Measurements from ENCODE around the gene CLIP1. TPM values are rescaled to one million over a fixed set of nuclear protein-coding genes. Genes with fewer than 3 reads are reported as not detected.

CLIP1 gene
- total RNA-seq, 1 donor = 25.9 TPM

DNA sequence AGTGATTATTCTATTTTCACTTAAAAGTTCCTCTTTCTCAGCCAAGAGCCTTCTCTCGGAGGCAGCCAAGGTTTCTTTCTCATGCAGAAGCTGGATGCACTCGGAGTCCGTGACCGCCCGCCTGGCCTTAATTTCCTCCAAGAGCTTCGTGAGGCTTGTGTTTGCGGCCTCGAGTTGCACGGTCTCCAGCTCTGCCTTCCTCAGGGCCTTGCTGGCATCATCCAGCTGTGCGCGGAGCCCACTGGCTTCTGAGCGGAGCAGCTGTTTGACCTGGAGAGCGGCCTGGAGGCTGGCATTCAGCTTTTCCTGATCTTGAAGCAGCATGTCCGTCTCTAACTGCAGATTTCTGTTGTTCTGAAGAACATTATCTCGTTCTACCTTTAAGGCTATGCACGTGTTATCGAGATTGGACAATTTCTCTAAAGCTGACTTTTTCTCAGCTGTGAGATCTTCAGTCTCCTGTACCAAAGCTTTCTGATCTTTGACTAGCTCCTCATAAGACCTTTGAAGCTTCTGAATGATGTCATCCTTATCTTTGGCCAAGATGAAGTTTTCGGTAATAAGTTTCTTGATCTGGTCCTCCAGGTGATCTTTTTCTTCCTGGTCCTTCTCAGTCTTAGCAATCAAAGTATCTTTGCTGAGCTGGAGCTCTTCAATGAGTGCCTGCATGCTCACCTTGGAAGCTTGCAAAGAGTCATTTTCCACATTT lies 99.0 kb downstream of the CLIP1 start:
- DNase-seq (ENCODE audit: low read depth in 2 of 3, low spot score in 2 of 3) = no peak

DNA sequence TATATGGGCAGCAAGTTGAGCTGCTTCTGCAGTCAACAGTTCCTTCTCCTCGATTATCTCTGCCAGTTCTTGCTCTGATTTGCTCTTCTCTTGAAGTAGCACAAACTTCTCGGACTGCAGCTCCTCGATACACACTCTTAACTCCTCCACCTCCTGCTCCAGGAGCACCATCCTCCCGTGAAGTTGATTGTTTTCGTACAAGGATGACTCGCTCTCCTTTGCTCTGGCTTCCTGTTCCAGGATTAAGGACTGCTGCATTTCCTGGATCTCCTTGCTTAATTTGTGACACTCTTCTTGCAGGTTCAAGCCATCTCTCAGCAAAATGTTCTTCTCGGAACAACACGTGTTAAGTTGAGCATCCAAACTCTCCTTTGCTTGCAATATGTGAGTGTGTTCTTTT lies 100.0 kb downstream of the CLIP1 start:
- DNase-seq (ENCODE audit: low read depth in 2 of 3, low spot score in 2 of 3) = no peak

DNA sequence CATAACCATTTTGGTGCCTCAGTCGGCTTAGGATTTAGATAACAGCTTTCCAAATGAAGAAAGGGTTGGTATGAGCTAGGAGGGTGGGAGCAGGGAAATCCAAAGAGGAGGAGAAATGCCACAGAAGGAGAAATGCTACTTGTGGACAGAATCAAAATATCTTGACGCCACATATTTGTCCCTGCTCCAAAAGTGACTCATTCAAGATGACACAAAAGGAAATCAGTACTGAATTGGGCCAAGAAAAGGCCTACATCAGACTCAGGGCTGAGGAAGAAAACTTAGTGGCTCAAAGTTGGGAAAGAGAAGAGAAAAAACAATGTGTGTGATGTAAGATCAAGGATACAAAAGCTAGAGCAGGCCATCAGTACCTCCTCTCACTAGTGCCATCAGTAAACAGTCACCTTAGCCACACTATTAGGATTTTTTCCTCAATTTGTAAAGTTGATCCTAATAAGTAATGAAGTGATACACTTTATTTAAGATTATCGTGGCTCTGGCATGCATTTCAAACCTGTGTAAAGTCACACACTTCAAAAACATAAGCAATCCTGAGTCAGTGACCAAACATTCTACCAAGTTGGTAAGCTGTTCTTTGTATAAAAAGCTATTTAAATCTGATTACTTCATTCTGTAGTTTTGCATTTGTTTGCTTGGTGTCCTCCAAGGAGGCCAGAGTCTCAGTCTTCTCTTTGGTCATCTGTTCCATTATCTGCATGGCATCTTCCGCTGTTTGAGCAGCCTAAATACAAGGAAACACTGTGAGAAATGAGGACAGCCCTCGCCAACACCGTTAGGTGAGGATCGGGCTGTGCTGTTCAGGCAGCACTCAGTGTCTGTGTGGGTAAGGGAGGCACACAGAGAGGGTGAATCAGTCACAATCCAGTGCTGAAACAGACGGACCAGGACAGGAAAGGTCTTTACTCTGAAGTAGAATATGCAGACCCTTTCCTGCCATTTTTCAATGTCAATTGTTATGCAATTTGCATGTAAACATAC lies 103.6 kb downstream of the CLIP1 start:
- DNase-seq (ENCODE audit: low read depth in 2 of 3, low spot score in 2 of 3) = no peak

DNA sequence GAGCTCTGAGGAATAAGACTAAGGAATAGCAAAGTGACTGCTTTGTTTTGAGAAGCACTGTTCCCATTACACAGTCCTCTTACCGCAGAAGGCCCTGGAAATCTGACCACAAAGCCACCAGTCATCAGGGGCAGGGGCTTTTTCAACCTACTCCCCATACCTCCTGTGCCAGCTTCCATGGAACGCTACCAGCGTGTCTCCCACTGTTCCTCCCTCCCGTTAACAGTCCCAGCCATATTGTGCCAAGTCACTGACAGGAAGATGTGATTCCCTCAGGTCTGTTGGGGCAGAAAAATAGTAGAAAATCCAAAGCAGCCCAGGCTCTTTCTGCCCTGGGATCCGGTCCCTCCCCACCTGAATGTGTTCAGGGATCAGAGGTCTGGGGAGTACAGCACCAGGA lies 109.5 kb downstream of the CLIP1 start:
- no peak for DNase-seq (ENCODE audit: low read depth in 2 of 3, low spot score in 2 of 3)

DNA sequence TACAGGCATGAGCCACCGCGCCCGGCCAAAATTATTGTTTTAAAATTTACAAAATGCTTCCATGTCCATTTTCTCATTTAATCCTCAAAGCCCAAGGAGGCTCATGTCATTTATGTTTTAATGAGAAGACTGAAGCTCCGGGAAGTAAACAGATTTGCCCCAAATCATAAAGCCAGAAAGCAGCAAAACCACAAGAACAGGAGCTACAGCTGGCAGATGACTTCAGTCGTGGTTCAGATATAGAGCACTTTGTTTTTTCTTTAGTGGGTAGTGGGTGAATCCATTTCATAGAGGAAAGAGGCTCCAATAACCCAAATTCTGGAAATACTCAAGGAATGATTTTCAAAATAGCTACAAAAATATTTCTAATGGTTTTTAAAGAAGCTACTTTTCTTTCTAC lies 110.8 kb downstream of the CLIP1 start:
- no peak for DNase-seq (ENCODE audit: low read depth in 2 of 3, low spot score in 2 of 3)

DNA sequence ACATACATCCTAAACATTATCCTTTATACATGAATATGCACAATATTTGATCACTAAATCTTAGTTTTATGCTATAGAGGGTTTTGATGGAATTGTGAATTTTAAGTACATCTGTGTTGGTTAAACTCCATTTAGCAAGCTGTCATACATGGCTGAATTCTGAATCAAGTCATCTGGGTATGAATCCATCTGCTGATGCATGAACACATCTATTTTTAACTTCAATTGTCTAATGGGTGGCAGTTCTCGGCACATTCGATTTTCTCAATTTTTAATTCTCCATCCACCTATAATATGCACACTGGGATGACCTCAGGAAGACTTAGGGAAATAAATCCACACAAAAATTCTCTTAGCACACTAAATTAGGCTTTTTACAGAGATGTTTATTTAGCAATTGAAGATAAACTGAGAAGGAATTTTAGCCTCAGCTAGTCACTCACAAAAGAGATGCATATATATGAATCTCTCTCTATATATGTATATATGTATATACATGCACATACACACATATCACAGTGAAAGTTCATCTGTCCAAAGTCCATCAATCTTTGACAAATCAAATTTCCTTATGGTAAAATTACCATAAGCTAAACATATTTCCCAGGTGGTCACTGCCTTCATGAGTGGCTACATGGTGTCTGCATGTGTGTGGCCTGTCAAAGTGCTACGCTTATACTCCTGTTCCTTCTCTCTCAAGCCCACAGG lies 111.7 kb downstream of the CLIP1 start:
- DNase-seq (ENCODE audit: low read depth in 2 of 3, low spot score in 2 of 3) = no peak

DNA sequence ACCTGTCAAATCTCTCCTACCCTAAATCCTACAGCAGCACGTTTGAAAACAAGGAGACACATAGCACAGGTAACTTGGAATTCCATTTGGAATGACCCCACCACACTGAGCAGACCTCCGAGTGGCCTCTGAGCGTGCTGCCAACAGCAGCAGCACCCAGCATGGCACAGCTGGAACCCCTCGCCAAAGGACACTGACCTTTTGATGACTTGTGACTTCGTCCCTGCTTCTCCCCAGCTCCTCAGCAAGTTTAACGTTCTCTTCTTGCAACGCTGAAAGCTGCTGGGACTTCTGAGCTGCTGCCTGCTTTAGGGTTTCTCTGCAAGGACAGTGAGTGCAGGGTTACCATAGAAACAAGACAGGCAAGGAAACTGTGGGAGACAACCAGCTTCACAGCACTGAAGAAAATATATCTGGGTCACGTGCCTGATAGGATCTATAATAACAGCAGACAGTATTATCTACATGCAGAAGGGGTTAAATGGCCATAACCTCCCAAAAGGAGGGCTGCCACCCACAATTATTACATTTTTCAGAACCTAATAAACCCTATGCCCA lies 112.8 kb downstream of the CLIP1 start:
- DNase-seq (ENCODE audit: low read depth in 2 of 3, low spot score in 2 of 3) = no peak

DNA sequence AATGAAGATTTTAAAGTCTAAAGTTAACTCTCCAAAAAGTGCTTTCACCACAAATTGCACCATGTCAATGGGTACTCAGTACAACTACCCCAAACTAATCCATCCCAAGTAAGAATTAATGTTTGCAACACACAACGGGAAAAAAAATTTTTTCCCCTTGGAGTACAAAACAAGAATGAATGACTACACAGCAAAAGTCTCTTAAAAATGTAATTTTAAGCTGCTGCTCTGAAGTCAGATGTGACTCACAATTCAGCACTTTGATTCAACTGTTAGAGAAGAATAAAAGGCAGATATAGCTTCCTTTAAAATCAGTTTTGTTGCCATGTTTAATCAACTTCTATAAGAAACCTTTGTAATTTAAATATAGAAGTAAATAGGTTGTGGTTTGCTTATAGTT lies 113.7 kb downstream of the CLIP1 start:
- DNase-seq (ENCODE audit: low read depth in 2 of 3, low spot score in 2 of 3) = no peak

DNA sequence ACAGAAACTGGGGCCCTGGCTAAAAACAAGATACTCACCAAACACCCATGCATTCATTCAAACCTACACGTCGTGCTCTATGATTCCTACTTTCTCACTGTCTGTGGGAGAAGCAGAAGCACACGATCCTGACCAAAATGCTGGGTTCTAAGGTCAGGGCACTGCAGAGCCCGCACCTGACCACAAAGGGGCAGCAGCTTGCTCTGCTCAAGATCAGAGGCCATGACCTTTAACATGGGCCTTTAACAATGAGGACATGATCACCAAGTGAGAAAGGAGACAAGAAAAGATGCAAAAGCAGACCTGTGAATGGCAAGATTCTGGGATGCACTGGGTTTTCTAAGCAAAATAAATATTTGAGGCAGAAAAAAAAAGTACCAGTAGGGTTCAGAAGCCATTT lies 116.1 kb downstream of the CLIP1 start:
- no peak for DNase-seq (ENCODE audit: low read depth in 2 of 3, low spot score in 2 of 3)

DNA sequence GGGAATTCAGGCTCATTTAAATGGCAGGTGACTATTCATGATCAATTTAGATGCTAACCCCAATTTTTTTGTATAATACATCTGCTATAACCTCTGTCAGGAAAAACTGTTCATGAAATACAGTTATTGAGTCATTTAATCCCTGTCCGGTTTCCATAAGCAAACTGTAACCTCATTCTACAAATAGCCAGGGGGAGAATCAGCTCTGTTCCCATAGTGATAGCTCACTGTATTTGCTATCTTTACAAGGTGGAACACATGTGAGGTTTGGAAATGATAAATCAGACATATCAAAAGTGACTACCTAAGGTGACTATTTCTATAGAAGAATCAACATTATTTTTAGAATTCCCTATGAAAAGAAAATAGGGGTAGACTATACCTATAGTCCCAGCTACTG lies 117.5 kb downstream of the CLIP1 start:
- no peak for DNase-seq (ENCODE audit: low read depth in 2 of 3, low spot score in 2 of 3)

DNA sequence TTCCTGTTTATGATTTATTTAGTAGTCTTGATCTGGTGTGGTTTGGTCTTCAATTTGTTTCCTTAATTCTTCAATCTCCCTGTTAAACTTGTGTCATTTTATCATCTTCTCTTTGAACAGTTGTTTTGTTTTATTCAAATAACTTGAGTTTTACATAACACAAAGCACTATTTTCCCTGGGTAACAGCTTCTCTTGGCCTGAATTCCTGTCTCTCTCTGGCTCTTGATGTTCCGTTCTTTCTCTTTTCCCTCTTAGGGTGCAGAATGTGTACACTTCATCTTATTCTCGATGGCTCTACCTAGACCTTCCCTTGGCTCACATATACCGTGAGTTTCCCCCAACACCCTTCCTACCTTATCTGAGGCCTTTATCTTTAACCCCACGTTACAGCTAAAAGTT lies 119.4 kb downstream of the CLIP1 start:
- DNase-seq (ENCODE audit: low read depth in 2 of 3, low spot score in 2 of 3) = no peak

DNA sequence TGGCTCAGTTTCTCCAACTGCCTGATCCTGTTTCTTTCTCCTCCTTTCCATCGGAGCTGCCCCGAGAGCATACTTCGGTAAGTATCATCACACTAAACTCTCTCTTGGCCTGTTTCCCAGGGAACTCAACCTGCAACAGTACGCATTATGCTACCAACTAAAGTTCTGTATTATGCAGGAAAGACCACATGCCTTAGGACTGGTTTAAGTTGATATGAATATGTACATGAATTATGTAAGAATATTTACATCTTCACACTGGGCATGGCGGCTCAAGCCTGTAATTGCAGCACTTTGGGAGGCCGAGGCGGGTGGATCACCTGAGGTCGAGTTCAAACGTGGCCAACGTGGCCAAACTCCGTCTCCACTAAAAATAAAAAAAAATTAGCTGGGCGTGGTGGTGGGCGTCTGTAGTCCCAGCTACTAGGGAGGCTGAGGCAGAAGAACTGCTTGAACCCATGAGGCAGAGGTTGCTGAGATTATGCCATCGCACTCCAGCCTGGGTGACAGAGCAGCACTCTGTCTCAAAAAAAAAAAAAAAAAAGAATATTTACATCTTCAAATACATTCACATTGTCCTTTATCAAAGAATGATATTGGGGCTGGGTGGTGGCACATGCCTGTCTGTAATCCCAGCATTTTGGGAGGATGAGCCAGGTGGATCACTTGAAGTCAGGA lies 124.3 kb downstream of the CLIP1 start:
- no peak for DNase-seq (ENCODE audit: low read depth in 2 of 3, low spot score in 2 of 3)

DNA sequence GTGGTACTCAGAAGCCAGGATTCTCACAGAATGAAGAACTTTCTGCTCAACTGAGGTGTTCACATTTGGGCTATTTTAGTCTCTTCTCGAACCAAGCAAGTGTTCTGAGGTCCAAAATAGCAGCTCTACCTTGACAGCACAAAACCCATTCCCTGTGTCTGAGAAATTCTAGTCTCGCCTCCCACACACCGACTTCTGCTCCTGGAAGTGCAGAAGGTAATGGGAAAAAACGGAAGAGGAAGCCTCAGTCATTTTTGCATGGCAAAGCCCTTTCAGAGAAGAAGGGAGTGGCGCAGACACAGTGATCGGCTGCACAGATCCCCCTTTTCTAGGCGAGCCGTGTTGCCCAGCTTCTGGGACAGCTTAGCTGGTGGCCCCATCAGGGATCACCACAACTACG lies 125.0 kb downstream of the CLIP1 start:
- DNase-seq (ENCODE audit: low read depth in 2 of 3, low spot score in 2 of 3) = no peak

DNA sequence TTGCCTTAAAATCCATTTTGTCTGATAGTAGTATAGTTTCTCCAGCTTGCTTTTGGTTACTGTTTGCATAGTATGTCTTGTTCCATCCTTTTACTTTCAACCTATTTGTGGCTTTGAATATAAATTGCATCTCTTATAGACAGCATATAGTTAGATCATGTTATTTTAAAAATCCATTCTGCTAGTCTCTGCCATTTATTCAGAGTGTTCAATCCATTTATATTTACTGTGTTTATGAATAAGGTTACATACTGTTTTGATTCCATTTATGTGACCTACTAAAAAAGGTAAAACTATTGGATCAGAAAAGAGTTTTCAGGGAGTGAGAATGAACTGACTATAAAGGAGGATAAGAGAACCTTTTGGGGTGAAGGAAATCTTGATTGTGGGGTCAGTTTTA lies 126.6 kb downstream of the CLIP1 start:
- DNase-seq (ENCODE audit: low read depth in 2 of 3, low spot score in 2 of 3) = no peak

DNA sequence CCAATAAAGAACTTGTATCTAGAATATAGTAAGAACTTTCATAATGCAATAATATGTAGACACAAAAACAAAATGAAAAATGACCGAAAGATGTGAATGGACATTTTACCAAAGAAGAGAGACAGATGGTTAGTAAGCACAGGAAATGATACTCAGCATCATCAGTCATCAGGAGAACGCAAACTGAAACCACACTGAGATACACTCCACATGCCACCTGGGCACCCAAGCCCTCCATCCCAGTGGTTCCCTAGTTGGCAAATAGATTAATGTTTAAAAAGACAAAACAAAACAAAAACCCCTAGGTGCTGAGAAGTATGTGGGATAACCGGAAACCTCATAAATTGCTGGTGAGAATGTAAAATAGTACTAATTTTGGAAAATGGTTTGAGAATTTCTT lies 129.4 kb downstream of the CLIP1 start:
- no peak for DNase-seq (ENCODE audit: low read depth in 2 of 3, low spot score in 2 of 3)

DNA sequence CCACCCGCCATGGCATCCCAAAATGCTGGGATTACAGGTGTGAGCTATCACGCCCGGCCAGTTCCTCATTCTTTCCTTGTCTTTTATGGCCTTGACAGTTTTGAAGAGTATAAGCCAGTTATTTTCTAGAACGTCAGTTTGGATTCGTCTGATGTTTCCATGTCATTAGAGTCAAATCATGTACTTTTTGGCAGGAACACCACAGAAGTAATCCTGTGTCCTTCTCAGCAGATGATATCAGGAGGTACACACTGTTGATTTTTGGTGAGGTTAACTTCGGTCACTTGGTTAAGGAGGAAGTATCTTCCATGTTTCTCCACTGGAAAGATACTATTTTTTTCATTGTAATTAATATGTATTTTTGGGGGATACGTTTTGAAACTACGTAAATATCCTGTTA lies 131.0 kb downstream of the CLIP1 start:
- no peak for DNase-seq (ENCODE audit: low read depth in 2 of 3, low spot score in 2 of 3)

DNA sequence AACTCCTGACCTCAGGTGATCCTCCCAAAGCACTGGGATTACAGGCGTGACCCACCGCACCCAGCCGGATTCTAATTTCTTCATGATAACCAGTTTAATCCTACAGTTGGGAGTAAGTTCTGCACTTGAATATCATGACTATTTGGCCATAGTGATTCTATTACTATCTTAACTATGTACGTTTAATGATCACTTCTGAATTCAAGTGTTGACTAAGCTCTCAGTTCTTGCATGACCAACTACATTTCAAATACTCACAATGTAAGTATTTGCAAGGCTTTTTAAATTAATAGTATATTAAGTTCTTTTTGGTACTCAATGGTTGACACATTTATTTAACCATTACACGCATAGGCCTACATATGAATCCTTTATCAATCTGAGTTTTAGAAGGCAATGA lies 138.8 kb downstream of the CLIP1 start:
- no peak for DNase-seq (ENCODE audit: low read depth in 2 of 3, low spot score in 2 of 3)

DNA sequence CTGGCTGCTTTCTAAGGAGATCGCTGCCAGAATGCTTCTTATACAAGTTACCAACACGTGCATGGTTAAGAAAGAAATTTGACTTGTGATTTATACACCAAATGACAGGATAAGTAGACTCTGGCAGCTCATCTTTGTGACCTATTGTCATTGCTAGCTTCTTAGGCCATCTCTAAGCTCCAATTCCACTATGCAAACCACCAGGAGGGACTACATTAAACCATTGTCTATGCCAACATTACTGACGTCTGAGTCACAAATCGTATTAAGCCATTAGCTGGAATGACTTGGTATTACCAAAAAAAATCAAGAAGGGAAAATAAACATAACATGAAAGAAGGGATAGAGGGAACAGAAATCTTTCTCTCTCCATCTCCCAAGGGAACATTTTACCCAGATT lies 140.4 kb downstream of the CLIP1 start:
- DNase-seq (ENCODE audit: low read depth in 2 of 3, low spot score in 2 of 3) = no peak

DNA sequence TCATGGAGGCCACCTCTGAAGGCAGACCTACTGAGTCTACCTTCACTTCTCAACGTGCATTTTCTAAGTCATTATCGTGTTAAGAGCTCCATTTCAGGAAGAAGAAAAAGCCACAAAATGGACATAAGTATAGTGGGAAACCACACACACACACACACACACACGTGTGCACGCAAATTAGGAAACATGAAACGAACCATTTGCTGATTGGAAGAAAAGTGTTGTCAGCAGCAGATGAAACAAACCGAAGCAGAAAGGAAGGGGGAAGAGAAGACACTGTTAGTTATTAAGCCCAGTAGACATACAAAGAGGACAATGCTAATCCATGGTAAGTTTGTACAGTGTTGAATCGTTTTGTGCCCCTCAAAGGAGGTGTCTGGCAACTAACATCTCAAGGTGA lies 146.2 kb downstream of the CLIP1 start:
- DNase-seq (ENCODE audit: low read depth in 2 of 3, low spot score in 2 of 3) = peak in 2 of 3 donors; percentile 7 to 32

DNA sequence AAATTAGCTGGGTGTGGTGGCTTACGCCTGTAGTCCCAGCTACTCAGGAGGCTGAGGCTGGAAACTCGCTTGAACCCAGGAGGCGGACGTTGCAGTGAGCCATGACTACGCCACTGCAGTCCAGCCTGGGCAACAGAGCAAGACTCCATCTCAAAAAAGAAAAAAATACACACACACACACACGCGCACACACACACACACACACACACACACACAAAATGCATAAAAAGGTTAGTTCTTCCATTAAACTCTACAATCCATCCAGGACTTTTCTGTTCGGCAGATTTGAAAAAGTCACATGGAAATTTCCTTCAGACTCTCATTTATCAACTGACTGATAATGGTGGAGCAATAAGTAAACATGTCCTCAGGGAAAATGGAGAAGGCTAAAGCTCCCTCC lies 147.0 kb downstream of the CLIP1 start:
- DNase-seq (ENCODE audit: low read depth in 2 of 3, low spot score in 2 of 3) = no peak
